Kidney tubule cell (primary cell): ENCODE results near the gene PRKCB.

Source experiments
- DNase-seq: peaks from one replicate; pipeline ENCODE4 v3.0.0-alpha.2; 2018; ENCODE audit warnings: low spot score

PRKCB gene

DNA sequence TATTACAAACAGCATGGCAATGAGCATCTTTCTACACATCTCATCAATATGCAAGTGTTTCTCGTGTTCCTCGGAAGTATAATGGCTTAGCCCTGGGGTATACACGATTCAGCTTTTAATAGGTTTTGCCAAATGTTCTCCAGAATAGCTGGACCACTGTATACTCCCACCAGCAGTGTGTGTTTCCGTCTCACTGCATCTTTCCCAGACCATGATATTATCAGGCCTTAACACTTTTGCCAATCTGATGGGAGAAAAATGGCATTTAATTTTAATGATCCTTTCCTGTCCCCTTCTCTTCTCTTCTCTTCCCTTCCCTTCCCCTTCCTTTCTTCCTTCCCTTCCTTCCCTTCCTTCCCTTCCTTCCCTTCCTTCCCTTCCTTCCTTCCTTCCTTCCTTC is 30.8 kb downstream of the PRKCB start:
- no peak for DNase-seq

DNA sequence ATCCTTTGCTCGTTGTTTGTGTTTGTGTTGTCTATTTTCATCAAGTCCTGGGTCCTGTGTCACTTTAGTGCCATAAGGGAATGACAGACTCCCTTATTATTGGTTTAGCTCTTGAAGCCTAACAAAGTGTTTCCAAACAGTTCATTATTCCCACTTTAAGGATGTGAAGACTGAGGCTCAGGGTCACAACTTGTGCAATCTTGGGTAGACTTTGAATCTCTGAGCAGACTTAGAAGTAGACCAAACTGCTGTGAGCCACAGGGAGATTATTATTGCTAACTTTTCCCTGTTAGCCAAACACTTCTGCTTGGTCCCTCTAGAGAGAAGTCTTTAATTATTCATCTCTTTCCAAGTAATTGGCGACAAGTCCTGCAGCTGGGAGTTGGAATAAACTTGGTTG is 31.8 kb downstream of the PRKCB start:
- DNase-seq = no peak

DNA sequence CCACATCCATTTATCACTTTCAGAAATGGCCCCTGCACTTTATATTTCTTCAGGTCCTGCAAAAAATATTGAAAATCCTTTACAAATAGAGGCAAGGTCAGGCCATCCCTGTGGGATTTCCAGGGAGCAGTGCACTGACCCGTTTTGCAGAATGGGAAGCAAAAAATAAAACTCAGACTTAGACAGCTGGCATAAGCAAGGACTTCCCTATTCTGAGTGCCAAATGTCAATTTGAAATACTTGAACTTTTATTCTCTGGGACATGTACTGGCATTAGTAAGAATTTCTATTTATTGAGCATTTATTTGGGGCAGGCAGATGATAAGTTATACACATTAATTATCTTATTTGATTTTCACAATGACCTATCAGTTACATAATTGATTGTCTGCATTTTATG is 32.4 kb downstream of the PRKCB start:
- no peak for DNase-seq

DNA sequence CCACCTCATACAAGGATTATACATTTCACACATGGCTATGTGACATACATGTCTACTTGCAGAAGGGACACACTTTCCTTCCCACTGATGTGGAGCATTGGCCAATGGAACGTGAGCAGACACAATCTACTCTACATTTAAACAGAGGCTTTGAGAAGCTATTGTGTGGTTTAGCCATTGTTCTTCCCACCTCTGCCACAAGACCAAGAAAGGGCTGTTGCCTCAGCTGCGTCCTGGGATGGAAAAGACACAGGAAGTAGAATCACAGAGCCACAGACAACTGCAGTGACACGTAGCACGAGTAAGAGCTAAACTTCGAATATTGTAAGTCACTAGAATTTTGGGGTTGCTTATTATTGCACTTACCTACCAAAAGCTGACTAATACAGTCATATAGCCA is 33.3 kb downstream of the PRKCB start:
- no peak for DNase-seq

DNA sequence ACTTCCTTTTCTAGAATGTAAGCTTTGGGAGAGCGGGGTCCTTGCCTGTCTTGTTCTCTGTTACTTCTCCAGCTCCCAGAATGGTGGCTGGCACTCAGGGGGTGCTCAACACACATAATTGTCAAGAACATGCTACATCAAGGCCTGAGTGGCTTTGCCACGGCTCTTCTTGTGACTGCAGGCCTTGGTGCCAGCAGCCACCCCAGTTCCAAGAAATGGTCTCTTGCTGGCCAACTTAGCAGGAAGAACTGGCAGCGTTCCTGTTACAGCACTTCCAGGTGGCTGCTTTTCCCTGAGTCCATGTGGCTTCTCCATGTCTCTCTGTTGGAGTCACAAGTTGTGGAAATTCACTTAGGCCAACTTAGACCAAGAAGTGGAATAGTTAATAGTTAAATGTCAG is 36.1 kb downstream of the PRKCB start:
- DNase-seq = no peak

DNA sequence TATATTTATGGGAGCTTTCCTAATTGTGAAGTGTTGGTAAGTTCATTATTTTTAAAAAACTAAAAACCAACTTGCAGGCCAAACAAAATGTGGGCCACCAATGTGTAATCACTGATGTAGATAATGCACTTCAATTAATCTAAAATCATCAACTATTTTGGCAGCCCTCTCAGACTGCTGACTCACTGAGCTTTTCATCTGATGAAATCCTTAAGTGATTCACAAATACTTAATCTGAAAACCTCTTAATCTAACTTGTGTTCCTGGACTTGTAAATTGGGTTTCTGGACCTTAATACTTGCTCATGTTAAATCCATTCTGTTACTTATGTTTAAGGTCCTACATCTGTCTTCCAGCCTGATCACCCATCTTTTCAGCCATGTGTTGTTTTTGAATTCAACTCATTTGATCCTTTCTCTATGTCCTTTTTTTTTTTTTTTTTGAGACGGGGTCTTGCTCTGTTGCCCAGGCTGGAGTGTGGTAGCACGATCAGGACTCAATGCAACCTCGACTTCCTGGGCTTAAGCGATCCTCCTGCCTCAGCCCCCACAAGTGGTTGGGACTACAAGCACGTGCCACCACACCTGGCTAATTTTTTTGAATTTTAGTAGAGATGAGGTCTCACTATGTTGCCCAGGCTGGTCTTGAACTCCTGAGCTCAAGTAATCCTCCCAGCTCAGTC is 39.0 kb downstream of the PRKCB start:
- DNase-seq = no peak

DNA sequence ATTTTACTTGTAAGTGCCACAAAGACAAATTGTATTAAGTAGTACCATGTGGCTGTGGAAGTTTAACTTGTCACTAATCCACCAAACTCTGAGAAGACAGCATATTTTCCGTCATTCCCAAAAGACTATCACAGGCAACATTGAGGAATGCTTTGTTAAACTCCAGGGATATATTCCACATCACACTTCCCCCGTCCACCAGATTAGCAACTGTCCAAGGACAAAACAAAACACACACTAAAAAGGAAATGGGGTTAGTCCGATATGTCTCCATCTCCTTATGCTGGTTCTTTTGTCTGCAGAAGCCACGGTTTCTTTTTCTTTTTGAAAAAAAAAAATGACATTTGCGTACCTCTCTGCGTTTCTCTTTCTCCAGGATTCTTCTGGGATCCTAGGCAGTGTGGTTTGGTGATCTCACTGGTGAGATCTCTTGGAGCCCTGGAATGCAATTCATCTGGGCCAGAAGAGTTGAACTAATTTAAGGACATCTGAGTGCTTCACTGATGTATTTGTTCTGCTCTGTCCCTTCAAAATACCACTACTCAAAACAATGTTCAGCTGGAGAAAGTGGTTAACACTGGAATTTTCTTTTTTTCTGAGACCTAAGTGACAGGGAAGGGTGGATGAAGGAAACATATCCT is 40.6 kb downstream of the PRKCB start:
- DNase-seq = no peak

DNA sequence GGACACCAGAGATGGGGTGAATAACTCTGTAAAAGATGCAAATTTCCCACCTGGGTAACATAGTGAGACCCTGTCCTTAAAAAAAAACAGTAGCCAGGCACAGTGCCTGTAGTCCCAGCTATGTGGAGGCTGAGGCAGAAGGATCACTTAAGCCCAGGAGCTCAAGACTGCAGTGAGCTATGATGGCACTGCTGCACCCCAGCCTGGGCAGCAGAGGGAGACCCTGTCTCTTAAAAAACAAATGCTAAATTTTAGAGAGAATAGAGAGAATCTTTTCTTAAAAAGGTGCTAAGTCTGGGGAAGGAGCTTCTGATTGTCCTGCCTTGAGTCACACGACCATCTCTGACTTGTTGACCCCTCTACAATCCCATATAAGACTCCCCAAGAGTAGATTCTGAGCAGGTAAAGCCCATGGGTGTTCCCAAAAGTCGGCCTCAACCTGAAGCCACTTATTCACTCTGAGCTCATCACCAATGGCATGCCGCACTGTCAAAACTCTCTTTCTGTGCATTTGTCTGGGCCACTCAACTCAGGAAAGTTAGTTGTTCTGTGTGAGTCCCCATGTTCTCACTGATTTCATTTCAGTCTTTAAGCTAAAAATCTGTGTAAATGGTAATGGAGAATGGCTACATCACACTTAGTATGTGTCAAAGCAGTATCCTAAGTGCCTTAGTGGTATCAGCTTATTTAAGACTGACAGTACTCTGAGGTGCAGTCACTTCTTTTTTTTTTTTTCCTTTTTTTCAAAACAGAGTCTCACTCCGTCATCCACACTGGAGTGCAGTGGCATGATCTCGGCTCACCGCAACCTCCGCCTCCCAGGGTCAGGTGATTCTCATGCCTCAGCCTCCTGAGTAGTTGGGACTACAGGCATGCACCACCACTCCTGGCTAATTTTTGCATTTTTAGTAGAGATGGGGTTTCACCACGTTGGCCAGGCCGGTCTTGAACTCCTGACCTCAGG is 41.6 kb downstream of the PRKCB start:
- no peak for DNase-seq

DNA sequence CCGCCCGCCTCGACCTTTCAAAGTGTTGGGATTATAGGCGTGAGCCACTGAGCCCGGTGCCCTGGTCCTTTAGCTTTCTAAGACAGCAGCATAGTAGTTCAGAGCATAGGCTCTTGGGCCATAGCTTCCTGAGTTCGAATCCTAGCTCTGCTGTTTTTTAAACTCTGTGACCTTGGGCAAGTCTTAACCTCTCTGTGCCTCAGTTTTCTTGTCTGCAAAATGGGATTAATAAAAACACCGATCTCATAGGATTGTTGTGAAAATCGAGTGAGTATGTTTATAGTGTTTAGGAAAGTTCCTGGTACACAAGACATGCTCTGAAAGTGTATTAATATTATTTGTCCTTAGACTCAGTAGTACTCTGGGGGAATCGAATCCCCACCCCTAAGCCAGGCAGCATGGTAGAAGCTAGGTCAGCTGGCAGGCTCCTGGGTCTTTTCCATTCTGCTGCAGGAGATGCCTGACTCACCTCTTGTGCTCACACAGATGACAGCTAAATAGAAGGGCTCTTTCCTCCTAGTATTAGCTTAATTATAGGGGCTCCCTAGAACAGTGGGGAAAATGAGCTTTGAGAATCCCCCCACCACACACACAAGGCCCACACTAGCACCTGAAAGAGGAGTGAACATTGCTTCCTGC is 44.1 kb downstream of the PRKCB start:
- no peak for DNase-seq

DNA sequence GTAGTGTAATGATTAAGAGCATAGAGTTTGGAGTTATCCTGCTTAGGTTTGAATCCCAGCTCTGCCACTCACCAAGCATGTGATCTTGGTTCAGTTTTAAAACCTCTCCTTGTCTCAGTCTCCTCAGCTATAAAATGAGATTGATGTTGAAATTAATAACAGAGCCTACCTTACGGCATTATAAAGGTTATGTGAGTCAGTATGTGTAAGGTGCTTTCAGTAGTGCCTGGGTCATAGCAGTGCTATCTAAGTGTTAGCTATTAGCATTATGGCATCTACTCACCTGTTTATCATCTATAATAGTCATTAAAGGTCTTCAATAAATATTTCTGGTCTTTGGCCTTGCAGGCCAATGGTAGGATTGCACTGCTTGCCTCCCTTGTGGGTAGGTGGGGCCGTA is 53.4 kb downstream of the PRKCB start:
- DNase-seq = no peak

DNA sequence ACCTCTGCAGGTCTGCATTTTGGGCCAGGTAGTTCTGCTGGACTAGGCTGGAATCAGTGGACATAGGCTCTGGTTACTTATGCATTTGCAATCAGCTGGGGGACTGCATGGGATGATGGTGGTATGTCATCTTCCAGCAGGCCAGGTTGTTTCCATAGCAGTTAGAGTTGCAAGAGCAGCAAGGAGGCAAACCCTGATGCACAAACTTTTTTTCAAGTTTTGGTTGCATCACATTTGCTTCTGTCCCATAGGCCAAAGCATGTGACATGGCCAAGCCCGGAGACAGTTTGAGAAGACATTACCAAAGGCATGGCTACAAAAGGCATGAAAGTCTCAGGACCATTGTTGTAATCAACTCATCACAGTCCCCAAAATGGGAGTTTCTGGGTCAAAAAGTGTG is 58.2 kb downstream of the PRKCB start:
- DNase-seq = no peak

DNA sequence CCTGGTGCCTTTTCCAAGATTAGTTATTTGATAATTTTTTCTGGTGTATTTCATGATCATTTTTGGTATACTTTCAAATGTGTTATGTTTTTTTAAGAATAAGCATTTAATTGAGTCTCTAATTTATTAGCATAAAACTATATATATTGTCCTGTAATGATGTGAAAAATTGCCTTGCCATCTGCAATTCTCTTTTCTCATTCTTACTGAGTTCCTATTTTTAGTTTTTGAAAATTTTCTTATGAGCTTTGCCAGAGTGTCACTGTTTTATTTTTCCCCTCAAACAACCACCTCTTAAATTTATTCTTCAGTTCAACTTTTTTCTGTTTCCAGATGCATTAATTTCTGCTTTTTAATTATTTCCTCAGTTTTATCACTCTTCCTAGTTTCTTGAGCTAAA is 59.3 kb downstream of the PRKCB start:
- DNase-seq = no peak

DNA sequence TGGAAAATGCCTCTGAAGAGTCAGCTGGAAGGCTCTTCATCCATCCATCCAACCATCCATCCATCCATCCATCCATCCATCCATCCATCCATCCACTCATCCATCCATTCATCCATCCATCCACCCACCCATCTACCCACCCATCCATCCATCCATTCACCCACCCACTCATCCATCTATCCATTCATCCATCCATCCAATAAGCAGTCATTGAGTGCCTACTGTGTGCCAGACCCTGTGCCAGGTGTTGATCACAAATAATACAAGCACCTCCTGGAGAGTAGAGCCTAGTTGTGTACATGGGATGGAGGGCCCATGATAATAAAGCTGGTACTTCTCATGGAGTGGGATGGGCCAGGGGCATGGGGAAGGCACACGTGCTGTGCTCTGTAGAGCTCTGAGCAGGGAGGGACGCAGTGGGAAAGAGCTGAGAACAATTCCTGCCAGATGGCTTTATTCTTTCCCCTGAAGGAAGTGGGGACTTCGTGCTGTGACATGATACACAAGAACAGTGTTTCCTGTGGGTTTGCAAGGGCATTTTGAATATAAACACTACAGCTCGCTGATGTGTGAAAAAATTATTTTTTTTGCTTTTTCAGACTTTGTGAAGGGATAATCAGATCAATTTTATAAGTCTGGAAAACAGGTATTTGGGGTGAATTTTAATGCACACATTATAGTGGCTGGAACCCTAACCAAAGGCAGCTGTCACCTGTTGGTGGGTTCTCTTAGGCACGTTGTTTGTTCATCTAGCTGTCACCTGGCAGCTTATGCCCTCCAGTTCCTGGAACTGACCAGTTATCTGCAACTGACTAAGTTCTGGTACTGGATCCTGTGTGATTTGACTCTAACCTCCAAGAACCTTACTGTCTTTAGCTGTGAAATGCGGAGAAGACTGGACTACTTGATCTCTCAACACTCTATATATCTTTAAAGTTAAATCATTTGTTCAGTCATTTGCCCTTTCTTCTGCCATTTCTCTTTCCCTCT is 61.3 kb downstream of the PRKCB start:
- DNase-seq = no peak

DNA sequence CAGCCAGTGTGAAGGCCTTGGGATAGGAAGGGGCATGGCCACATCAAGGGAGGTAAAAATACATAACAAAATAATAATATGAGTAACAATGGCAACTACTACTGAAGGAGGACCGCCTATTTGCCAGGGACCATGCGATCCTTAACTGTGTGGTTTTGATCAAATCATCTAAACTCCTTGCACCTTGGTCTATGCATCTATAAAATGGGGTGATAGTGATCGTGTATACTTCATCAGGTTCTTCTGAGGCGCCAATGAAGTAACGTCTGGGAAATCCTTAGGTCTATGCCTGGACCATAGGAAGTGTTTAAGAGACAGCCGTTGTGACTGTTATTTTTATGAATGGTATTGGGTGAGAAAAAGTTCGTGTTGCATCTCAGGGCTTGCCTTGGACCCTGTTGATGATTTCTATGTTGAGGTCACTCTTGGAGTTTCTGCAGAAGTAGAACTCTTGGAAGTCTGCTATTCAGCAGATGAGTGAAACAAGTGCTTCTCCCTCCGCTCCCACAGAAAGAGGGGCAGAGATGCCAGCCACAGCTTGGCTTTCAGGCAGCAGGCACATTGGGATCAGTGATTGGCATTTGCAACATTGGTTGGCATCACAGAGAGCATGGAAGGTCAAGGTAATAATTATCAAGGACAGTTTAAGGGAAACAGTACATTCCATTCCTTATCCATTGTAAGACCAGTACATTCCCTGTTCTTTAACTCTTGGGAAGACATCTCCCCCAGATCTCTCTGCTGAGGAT is 63.1 kb downstream of the PRKCB start:
- no peak for DNase-seq

DNA sequence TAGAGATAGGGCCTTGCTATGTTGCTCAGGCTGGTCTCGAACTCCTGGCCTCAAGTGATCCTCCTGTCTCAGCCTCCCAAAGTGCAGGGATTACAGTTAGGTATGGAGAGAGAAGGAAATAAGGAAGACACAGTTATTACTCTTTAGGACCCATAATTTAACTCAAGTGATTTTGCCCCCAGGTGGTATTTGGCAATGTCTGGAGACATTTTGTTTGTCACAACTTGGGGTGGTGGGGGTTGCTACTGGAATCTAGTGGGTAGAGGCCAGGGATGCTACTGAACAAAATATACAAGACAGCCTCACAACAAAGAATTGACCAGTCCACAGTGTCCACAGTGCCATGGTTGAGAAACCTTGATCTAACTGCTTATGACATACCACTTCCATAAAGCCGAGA is 64.1 kb downstream of the PRKCB start:
- no peak for DNase-seq

DNA sequence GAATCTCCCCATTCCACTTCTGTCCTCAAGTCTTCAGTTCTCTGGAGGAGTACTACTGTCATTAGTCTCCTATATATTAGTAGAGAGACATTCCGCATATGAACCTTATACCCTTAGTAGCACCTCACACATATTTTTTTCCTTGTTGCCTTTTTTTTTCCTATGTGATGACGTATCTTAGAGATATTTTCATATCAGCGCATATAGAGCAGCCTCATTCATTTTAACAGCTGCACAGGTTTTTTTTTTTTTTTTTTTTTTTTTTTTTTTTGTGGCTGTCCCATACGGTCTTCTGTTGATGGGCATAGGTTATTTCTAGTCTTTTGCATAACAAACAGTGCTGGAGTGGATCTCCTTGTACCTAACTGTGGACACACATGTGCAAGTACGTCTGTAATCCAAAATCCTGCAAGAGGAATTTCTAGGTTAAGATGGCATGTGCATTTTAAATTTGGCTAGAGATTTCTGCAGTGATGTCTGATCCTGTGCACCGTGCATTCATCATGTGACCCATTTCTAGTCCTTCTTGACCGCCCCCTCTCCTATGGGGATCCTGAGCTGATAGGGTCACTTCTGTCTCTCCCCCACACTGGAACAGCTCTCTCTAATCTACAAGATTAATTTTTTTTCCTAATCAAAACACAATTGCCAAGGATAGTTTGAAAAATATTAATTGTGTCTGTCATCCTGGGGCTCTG is 64.8 kb downstream of the PRKCB start:
- DNase-seq = no peak

DNA sequence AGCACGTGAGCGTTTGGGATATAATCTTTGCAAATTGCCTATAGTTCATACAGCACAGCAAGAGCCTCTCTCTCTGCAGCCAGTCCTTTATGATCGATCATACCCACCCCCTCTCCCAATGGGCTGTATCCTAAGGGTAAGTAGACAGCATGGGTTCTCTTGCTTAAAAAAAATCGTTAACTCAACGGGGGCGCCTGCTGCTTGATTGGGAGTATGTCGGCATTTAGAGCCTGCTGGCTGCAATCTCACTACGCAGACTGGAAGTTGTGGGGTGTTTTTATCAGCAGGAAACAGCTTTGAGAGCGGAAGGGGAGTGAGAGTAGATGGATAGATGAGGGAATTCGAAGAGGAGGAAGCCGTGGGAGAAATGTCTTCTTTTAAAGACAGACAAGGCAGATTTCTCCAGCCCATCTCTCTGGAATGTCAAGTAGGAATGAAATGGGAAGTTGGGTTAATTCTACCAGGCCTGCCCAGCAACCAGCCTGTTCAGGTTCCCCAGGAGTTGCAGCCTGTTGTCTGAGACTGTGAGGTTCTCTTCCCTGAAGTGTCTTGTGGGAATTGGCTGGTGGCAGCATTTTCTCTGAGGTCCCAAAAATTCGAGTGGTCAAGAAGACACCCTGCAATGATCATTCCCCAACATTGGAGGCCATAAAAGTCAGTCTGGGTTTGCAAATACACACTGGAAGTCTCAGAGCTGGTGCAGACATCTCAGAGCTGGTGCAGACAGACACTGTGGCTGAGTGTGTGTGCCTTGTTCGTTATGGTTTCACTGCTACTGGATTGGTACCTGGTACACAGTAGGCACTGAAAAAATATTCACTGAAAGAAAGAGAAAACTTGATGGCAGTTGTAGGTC is 65.6 kb downstream of the PRKCB start:
- no peak for DNase-seq

DNA sequence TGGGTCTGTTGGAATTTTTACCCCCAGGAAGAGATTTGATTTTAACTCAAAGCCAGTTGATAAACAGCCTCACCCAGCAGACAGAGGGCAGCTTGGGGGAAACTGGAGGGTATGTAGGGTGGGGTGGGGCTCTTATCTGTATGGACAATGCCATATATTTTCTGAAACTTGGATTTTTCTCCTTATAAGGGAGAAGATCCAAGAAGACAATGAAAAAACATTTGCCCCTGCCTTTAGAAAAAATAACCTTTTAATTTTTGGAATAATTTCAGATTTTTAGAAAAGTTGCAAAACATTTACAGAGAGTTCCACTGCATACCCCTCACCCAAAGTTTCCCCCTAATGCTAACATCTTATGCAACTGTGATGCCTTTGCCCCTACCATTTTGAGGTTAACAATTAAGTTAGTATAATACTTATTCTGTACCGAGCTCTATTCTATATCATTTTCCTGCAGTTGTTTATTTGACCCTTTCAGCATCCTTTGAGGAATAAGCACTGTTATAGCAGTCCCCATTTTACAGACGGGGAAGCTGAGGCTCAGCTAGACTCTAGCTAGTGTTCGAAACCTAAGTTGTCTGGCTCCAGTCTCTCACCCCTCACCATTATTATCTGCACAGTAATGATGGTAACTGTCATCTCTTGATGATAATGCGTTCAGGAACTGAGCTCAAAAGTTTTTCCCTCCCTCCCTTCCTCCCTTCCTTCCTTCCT is 66.4 kb downstream of the PRKCB start:
- no peak for DNase-seq
